ENCODE measurements around the gene PFKFB3.

DNA sequence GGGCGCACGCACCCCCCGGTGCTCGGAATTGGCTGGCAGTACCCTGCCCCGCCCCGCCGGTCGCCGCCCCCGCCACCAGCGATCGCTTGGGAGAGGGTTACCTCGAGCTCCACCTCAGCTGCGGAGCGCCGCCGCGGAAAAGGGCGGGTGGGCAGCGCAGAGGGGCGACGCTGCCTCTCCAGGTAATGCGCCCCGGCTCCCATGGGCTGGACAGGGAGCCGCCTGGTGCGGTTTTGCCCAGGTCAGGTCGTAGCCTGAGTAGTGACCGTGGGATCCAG is 1.3 kb downstream of the PFKFB3 start:
- TF ChIP-seq, protein P1, sequence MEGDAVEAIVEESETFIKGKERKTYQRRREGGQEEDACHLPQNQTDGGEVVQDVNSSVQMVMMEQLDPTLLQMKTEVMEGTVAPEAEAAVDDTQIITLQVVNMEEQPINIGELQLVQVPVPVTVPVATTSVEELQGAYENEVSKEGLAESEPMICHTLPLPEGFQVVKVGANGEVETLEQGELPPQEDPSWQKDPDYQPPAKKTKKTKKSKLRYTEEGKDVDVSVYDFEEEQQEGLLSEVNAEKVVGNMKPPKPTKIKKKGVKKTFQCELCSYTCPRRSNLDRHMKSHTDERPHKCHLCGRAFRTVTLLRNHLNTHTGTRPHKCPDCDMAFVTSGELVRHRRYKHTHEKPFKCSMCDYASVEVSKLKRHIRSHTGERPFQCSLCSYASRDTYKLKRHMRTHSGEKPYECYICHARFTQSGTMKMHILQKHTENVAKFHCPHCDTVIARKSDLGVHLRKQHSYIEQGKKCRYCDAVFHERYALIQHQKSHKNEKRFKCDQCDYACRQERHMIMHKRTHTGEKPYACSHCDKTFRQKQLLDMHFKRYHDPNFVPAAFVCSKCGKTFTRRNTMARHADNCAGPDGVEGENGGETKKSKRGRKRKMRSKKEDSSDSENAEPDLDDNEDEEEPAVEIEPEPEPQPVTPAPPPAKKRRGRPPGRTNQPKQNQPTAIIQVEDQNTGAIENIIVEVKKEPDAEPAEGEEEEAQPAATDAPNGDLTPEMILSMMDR (IDR thresholded peaks at IDR 0.05) = no peak
- no peak for TF ChIP-seq POLR2A (IDR thresholded peaks at IDR 0.05)
- TF ChIP-seq POLR2AphosphoS5 (IDR thresholded peaks at IDR 0.05) = no peak
